WERI-Rb-1 (cell line): Measurements from ENCODE around the gene ING4.

Experiments
- DNase-seq: peaks from one replicate; pipeline ENCODE4 v3.0.0-alpha.2; 2020
- H3K27ac ChIP-seq: fragments of 250-450 bp; sonication (Bioruptor Pico); 2 replicates; pipeline ENCODE4 v1.5.1; 2020; ENCODE audit warnings: mild to moderate bottlenecking, moderate library complexity
- H3K27me3 ChIP-seq: fragments of 250-450 bp; sonication (Bioruptor Pico); 2 replicates; pipeline ENCODE4 v1.5.1; 2021; ENCODE audit warnings: mild to moderate bottlenecking, low read depth, moderate library complexity; ENCODE audit not compliant: insufficient read depth, severe bottlenecking
- H3K36me3 ChIP-seq: fragments of 250-450 bp; sonication (Bioruptor Pico); 2 replicates; pipeline ENCODE4 v1.5.1; 2020; ENCODE audit warnings: mild to moderate bottlenecking, moderate library complexity
- H3K4me3 ChIP-seq: 2 replicates; pipeline ENCODE4 v1.5.1; 2011; ENCODE audit warnings: low read depth, mild to moderate bottlenecking, control low read depth, low read length
- H3K9me3 ChIP-seq: fragments of 250-450 bp; sonication (Bioruptor Pico); 2 replicates; pipeline ENCODE4 v1.5.1; 2021; ENCODE audit warnings: mild to moderate bottlenecking, moderate library complexity; ENCODE audit not compliant: severe bottlenecking
- TF ChIP-seq, protein P1 (sequence below): IDR thresholded peaks from 2 replicates; pipeline ENCODE4 v1.5.1; 2011; ENCODE audit warnings: low read depth, mild to moderate bottlenecking, control low read depth, inconsistent platforms, low read length

The ING4 gene

DNA sequence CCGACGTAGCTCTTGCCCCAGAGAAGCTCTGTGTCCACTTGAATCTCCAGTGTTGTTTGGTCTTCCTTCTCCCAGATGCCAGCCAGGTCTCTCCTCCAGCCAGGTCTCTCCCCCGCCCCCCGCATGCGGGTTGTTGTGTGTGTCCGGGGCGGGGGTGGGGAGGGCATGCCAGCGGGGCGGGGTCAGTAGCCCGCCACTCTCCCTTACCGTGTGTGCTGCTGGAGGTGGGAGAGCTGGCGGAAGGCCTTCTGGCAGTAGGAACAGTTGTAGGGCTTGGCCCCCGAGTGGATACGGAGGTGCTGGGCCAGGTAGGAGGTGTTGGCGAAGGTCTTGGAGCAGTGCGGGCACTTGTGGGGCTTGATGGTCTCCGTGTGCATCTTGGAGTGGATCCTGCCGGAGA is 9.2 kb upstream of the ING4 start:
- Histone ChIP-seq H3K9me3 (no peaks in the 10 kb centered on the region), H3K4me3 (no peak overlapping the region), H3K27ac (no peak overlapping the region), H3K27me3 (no peaks in the 10 kb centered on the region), H3K36me3 (peaks cover 93% of the 10 kb centered on the region)
- TF ChIP-seq, protein P1, sequence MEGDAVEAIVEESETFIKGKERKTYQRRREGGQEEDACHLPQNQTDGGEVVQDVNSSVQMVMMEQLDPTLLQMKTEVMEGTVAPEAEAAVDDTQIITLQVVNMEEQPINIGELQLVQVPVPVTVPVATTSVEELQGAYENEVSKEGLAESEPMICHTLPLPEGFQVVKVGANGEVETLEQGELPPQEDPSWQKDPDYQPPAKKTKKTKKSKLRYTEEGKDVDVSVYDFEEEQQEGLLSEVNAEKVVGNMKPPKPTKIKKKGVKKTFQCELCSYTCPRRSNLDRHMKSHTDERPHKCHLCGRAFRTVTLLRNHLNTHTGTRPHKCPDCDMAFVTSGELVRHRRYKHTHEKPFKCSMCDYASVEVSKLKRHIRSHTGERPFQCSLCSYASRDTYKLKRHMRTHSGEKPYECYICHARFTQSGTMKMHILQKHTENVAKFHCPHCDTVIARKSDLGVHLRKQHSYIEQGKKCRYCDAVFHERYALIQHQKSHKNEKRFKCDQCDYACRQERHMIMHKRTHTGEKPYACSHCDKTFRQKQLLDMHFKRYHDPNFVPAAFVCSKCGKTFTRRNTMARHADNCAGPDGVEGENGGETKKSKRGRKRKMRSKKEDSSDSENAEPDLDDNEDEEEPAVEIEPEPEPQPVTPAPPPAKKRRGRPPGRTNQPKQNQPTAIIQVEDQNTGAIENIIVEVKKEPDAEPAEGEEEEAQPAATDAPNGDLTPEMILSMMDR, result no peak
- DNase-seq, result no peak

- Histone ChIP-seq H3K36me3 (peaks cover 62% of the 10 kb centered on the region), H3K27ac (no peak overlapping the region), H3K27me3 (no peaks in the 10 kb centered on the region), H3K4me3 (no peak overlapping the region), H3K9me3 (no peaks in the 10 kb centered on the region)
- TF ChIP-seq, protein P1, result peak; percentile 74
- peak; percentile 59 for DNase-seq
These were observed 4.8 kb upstream of the ING4 start for GRCh38 chr12:6667559-6668210.

- no peak for DNase-seq
- Histone ChIP-seq H3K27ac (no peak overlapping the region), H3K36me3 (peaks cover 49% of the 10 kb centered on the region), H3K27me3 (no peaks in the 10 kb centered on the region), H3K9me3 (no peaks in the 10 kb centered on the region), H3K4me3 (no peak overlapping the region)
- TF ChIP-seq, protein P1, result no peak
These were observed 3.3 kb upstream of the ING4 start for GRCh38 chr12:6666211-6666610.

DNA sequence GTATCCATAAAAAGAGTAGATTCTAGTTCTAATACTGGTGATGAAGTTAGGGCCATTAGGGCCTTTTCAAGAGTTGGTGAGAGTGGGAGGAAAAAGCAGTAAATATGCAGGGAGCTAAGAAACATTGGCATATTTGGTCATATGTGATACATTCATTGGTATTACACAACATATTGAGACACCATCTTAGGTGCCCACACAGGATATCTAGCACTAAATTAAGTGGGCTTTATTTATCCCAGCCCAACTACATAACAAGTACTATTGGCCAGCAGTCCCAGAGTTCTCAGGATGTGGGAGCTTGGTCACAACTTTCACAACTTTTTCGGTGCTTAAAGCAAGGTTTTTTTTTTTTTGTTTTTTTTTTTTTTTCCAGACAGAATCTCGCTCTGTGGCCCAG is 2.0 kb upstream of the ING4 start:
- no peak overlapping the region for H3K4me3 ChIP-seq
- no peaks in the 10 kb centered on the region for H3K27me3 ChIP-seq
- no peaks in the 10 kb centered on the region for H3K9me3 ChIP-seq
- DNase-seq, result no peak
- no peak overlapping the region for H3K27ac ChIP-seq
- TF ChIP-seq, protein P1, result no peak
- H3K36me3 ChIP-seq, result peaks cover 38% of the 10 kb centered on the region

- TF ChIP-seq, protein P1, result no peak
- H3K27me3 ChIP-seq, result no peaks in the 10 kb centered on the region
- H3K9me3 ChIP-seq, result no peaks in the 10 kb centered on the region
- H3K4me3 ChIP-seq, result peak overlapping the region; percentile 72
- peaks cover 15% of the 10 kb centered on the region for H3K36me3 ChIP-seq
- DNase-seq, result no peak
- H3K27ac ChIP-seq, result peak overlapping the region; percentile 68
These were observed 365 bp downstream of the ING4 start for GRCh38 chr12:6662602-6662905.

DNA sequence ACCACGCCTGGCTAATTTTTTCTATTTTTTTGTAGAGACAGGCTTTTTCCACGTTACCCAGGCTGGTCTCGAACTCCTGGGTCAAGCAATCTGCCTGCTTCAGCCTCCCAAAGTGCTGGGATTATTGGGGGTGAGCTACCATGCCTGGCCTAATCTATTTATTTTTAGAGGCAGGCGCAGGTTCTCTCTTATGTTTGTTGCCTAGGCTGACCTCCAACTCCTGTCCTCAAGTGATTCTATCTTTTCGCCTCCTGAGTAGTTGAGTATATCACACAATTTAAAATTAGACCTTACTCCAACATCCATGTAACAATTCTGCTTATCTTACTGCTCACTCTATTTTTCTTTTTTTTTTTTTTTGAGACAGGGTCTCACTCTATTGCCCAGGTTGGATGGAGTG is 8.9 kb downstream of the ING4 start:
- H3K4me3 ChIP-seq, result no peak overlapping the region
- H3K9me3 ChIP-seq, result no peaks in the 10 kb centered on the region
- TF ChIP-seq, protein P1, result no peak
- H3K27me3 ChIP-seq, result no peaks in the 10 kb centered on the region
- no peak overlapping the region for H3K27ac ChIP-seq
- peaks cover 53% of the 10 kb centered on the region for H3K36me3 ChIP-seq
- DNase-seq, result no peak
